ENCODE results near the gene CAMK1D. TPM values are rescaled to one million over a fixed set of nuclear protein-coding genes. Genes with fewer than 3 reads are reported as not detected.

Gene CAMK1D
- total RNA-seq, 4 donors from 2014 or later: 5.6 to 23.9 (median 7.4) TPM

GRCh38 chr10:12466704-12467305 is 117.5 kb downstream of the CAMK1D start:
- H3K4me3 ChIP-seq: no peak overlapping the region
- H3K36me3 ChIP-seq: no peaks in the 10 kb centered on the region
- H3K4me1 ChIP-seq: no peaks in the 10 kb centered on the region
- no peak for DNase-seq
- no peaks in the 10 kb centered on the region for H3K9me3 ChIP-seq
- no peak overlapping the region for H3K27ac ChIP-seq
- TF ChIP-seq CTCF (IDR thresholded peaks at IDR 0.05): no peak
- no peak for TF ChIP-seq POLR2A (IDR thresholded peaks at IDR 0.05)
- H3K27me3 ChIP-seq: no peaks in the 10 kb centered on the region

GRCh38 chr10:12469345-12469744 is 120.0 kb downstream of the CAMK1D start:
- Histone ChIP-seq H3K9me3 (no peaks in the 10 kb centered on the region), H3K36me3 (no peaks in the 10 kb centered on the region), H3K4me3 (no peak overlapping the region), H3K27me3 (no peaks in the 10 kb centered on the region), H3K4me1 (no peaks in the 10 kb centered on the region), H3K27ac (no peak overlapping the region)
- no peak for DNase-seq
- TF ChIP-seq POLR2A (IDR thresholded peaks at IDR 0.05) (no peak), CTCF (IDR thresholded peaks at IDR 0.05) (no peak)

- no peaks in the 10 kb centered on the region for H3K27me3 ChIP-seq
- no peaks in the 10 kb centered on the region for H3K9me3 ChIP-seq
- no peaks in the 10 kb centered on the region for H3K4me1 ChIP-seq
- no peak for DNase-seq
- H3K27ac ChIP-seq: no peak overlapping the region
- H3K36me3 ChIP-seq: no peaks in the 10 kb centered on the region
- TF ChIP-seq CTCF (IDR thresholded peaks at IDR 0.05) (no peak), POLR2A (IDR thresholded peaks at IDR 0.05) (no peak)
- no peak overlapping the region for H3K4me3 ChIP-seq
Measured at GRCh38 chr10:12470719-12471118, 121.4 kb downstream of the CAMK1D start.

DNA sequence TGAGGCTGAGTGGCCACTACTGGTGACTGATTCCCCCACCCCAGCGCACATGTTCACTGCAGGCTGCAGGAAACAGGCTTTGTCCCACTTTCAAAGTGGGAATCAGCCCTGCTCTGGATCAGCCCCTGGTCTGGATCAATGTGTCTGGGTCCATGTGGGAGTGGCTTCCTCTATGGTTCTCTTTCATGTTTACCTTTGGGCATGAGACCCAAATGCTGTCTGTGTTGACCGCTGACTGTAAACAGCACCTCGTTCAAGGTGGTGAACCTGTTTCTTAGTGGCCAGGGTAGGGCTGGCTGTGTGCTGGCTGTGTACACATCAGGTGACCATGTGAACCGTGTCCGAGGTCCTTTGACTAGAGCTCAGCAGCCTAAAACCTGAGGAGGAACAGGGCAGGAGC is 121.8 kb downstream of the CAMK1D start:
- DNase-seq: no peak
- H3K27ac ChIP-seq: no peak overlapping the region

GRCh38 chr10:12473491-12473890 is 124.1 kb downstream of the CAMK1D start:
- H3K4me1 ChIP-seq: no peaks in the 10 kb centered on the region
- H3K9me3 ChIP-seq: no peaks in the 10 kb centered on the region
- H3K27me3 ChIP-seq: no peaks in the 10 kb centered on the region
- no peaks in the 10 kb centered on the region for H3K36me3 ChIP-seq
- H3K4me3 ChIP-seq: no peak overlapping the region
- H3K27ac ChIP-seq: no peak overlapping the region
- no peak for TF ChIP-seq CTCF (IDR thresholded peaks at IDR 0.05)
- no peak for TF ChIP-seq POLR2A (IDR thresholded peaks at IDR 0.05)
- no peak for DNase-seq

More for the DNA sequence above, 121.8 kb downstream of the CAMK1D start:
- no peak overlapping the region for H3K4me3 ChIP-seq
- TF ChIP-seq POLR2A (IDR thresholded peaks at IDR 0.05) (no peak), CTCF (IDR thresholded peaks at IDR 0.05) (no peak)
- no peaks in the 10 kb centered on the region for H3K4me1 ChIP-seq
- H3K36me3 ChIP-seq: no peaks in the 10 kb centered on the region
- H3K9me3 ChIP-seq: no peaks in the 10 kb centered on the region
- no peaks in the 10 kb centered on the region for H3K27me3 ChIP-seq
